Pancreas (tissue), 10 donors: ENCODE results near the gene PPARD. TPM values are rescaled to one million over a fixed set of nuclear protein-coding genes. Genes with fewer than 3 reads are reported as not detected.

Experiments
- ATAC-seq, 4 donors: fragments of 200-7000 bp; cut with Tn5 transposase; one replicate each; pipeline versions ENCODE4 v1.8.0 to v1.9.1; 2020; ENCODE audit warnings: mild to moderate bottlenecking in 4 of 4, moderate library complexity in 4 of 4
- DNase-seq, 6 donors: peaks; one replicate each; pipeline ENCODE4 v3.0.0-alpha.2; 2020
- FAIRE-seq: peaks from 2 replicates; lab custom pipeline; 2012; peaks lifted over from hg19 to GRCh38; lab: Jason Lieb, UNC
- H3K27ac ChIP-seq, 4 donors: fragments of 200-600 bp; sonication (generic); 1 replicate in 3 of 4; 2 replicates in 1 of 4; pipeline versions ENCODE4 v1.5.0 to v1.8.0; 2020
- H3K27me3 ChIP-seq, 4 donors: fragments of 200-600 bp; one replicate each; pipeline ENCODE4 v1.8.0; 2021
- H3K36me3 ChIP-seq, 3 donors: fragments of 200-600 bp; sonication (generic) in 1 of 3; one replicate each; pipeline versions ENCODE4 v1.5.0 to v1.8.0; 2020 to 2021
- H3K4me1 ChIP-seq, 3 donors: fragments of 200-600 bp; one replicate each; pipeline ENCODE4 v1.8.0; 2021
- H3K4me3 ChIP-seq, 4 donors: fragments of 200-600 bp; sonication (generic) in 2 of 4; one replicate each; pipeline versions ENCODE4 v1.5.0 to v1.8.0; 2020 to 2021
- H3K9me3 ChIP-seq, 4 donors: fragments of 200-600 bp; one replicate each; pipeline ENCODE4 v1.8.0; 2021
- CTCF ChIP-seq, 4 donors: fragments of 200-600 bp; sonication (generic) in 3 of 4; IDR thresholded peaks; one replicate each; pipeline versions ENCODE4 v1.5.0 to v1.8.0; 2021; ENCODE audit warnings: antibody characterized with exemption in 4 of 4
- WGBS, 2 donors: extraction: QIAGEN DNeasy Blood & Tissue Kit; methylation state at CpG; one replicate each; pipeline ENCODE4 v1.1.7; 2013; 5-methylcytosine and 5-hydroxymethylcytosine counted together
- intact Hi-C, 3 donors: fragments of 100-400 bp; cut with DNase I; formaldehyde crosslinking; loops; one replicate each; pipeline versions ENCODE4 v1.11.1 to v1.14.2; 2022
- polyA plus RNA-seq, 2 donors: library from polyadenylated mRNA; stranded (reverse); fragments of 200-250 nt; gene quantifications; one replicate each; pipeline ENCODE4 v1.2.3, GENCODE V29; 2013
- total RNA-seq, 6 donors: library from RNA; stranded (reverse); fragmentation: NEBNext Ultra II Directional in 4 of 6; extraction: Animal tissue kit (Norgen Biotek cat#: 25700) in 4 of 6; gene quantifications; one replicate each; pipeline versions ENCODE4 v1.2.1 to v1.2.4, GENCODE V29; 2021 to 2023
- donor health status: healthy with polysubstance abuse.
- donor health status: DM: no; HTN: no; CAD: no; lungs with moderate emphysema.
- donor health status: DM: no; HTN: no; CAD: no.
- donor health status: control.
- donor health status: control.
- donor health status: Bipolar disorder and iron deficiency.
- donor health status: DM: yes; HTN: yes; CAD: no.
- donor health status: DM: no; HTN: no; CAD: no.
- donor health status: DM: no; HTN: no; CAD: no.
- donor health status: DM: yes; HTN: yes; CAD: no.

Gene PPARD
- total and polyA plus RNA-seq, 8 donors: 4.4 to 14.1 (median 8.2) TPM

- Histone ChIP-seq H3K4me1 (peaks cover 0 to 18% (median 0%) of the 10 kb centered on the region in 3 donors), H3K27me3 (no peaks in the 10 kb centered on the region), H3K4me3 (no peak overlapping the region), H3K27ac (peak overlapping the region in 2 of 4 donors; percentile 44 to 46), H3K9me3 (no peaks in the 10 kb centered on the region), H3K36me3 (no peaks in the 10 kb centered on the region)
- peak in 1 of 6 donors; percentile 51 for DNase-seq
- TF ChIP-seq CTCF (IDR thresholded peaks at IDR 0.05): no peak
- no peak for FAIRE-seq
- 84 to 86% methylated on average over 9 of the region's 9 CpGs for WGBS, 2 donors
- intact Hi-C loops: no loop called here
- ATAC-seq: peak in 3 of 4 donors; percentile 54 to 70 (median 68)
Observed at GRCh38 chr6:35370785-35371493, 28.6 kb downstream of the PPARD start.

GRCh38 chr6:35371494-35372262 lies 29.3 kb downstream of the PPARD start:
- TF ChIP-seq CTCF (IDR thresholded peaks at IDR 0.05): no peak
- no peak for FAIRE-seq
- intact Hi-C loops: no loop called here
- H3K36me3 ChIP-seq: no peaks in the 10 kb centered on the region
- no peak overlapping the region for H3K4me3 ChIP-seq
- ATAC-seq: no peak
- H3K27ac ChIP-seq: no peak overlapping the region
- H3K9me3 ChIP-seq: no peaks in the 10 kb centered on the region
- H3K4me1 ChIP-seq: peaks cover 0 to 18% (median 0%) of the 10 kb centered on the region in 3 donors
- no peaks in the 10 kb centered on the region for H3K27me3 ChIP-seq
- 91 to 92% methylated on average over 8 of the region's 8 CpGs for WGBS, 2 donors
- no peak for DNase-seq

GRCh38 chr6:35372633-35373032 lies 30.3 kb downstream of the PPARD start:
- Histone ChIP-seq H3K4me3 (no peak overlapping the region), H3K4me1 (peaks cover 0 to 18% (median 0%) of the 10 kb centered on the region in 3 donors), H3K27me3 (no peaks in the 10 kb centered on the region), H3K36me3 (no peaks in the 10 kb centered on the region), H3K9me3 (no peaks in the 10 kb centered on the region), H3K27ac (no peak overlapping the region)
- intact Hi-C loops: no loop called here
- FAIRE-seq: no peak
- no peak for ATAC-seq
- DNase-seq: no peak
- no peak for TF ChIP-seq CTCF (IDR thresholded peaks at IDR 0.05)

- no peaks in the 10 kb centered on the region for H3K9me3 ChIP-seq
- no peaks in the 10 kb centered on the region for H3K4me1 ChIP-seq
- no peaks in the 10 kb centered on the region for H3K36me3 ChIP-seq
- intact Hi-C loops: no loop called here
- no peaks in the 10 kb centered on the region for H3K27me3 ChIP-seq
- FAIRE-seq (no peak), DNase-seq (no peak), ATAC-seq (no peak)
- H3K27ac ChIP-seq: no peak overlapping the region
- 94 to 97% methylated on average over 2 of the region's 2 CpGs for WGBS, 2 donors
- no peak overlapping the region for H3K4me3 ChIP-seq
- no peak for TF ChIP-seq CTCF (IDR thresholded peaks at IDR 0.05)
Observed at GRCh38 chr6:35376281-35376680, 33.9 kb downstream of the PPARD start.

GRCh38 chr6:35377002-35377401 lies 34.6 kb downstream of the PPARD start:
- no peak for ATAC-seq
- no peak for DNase-seq
- no peaks in the 10 kb centered on the region for H3K4me1 ChIP-seq
- 88 to 90% methylated on average over 7 of the region's 7 CpGs for WGBS, 2 donors
- H3K36me3 ChIP-seq: no peaks in the 10 kb centered on the region
- no peak overlapping the region for H3K4me3 ChIP-seq
- no peaks in the 10 kb centered on the region for H3K27me3 ChIP-seq
- no peak for TF ChIP-seq CTCF (IDR thresholded peaks at IDR 0.05)
- H3K27ac ChIP-seq: no peak overlapping the region
- no peaks in the 10 kb centered on the region for H3K9me3 ChIP-seq
- intact Hi-C loops: no loop called here
- FAIRE-seq: no peak
